HL-60 (cell line): ENCODE data around the gene MTREX.

Experiments used
- DNase-seq, 2 experiments: peaks; one replicate each; pipeline ENCODE4 v3.0.0-alpha.2; 2010 to 2020; ENCODE audit warnings: low read depth in 1 of 2, low spot score in 1 of 2
- H3K27ac ChIP-seq: fragments of 250-450 bp; sonication (Bioruptor Pico); replicated peaks from 2 replicates; pipeline ENCODE4 v1.5.1; 2020; ENCODE audit warnings: mild to moderate bottlenecking, moderate library complexity
- H3K27me3 ChIP-seq: fragments of 250-450 bp; sonication (Bioruptor Pico); 2 replicates; pipeline ENCODE4 v1.5.1; 2021; ENCODE audit warnings: mild to moderate bottlenecking, moderate library complexity; ENCODE audit not compliant: insufficient read depth, poor library complexity, severe bottlenecking
- H3K4me3 ChIP-seq: replicated peaks from 2 replicates; pipeline ENCODE4 v1.5.1; 2011; ENCODE audit warnings: mild to moderate bottlenecking, control low read depth, low read length; ENCODE audit not compliant: insufficient read depth
- GABPA ChIP-seq: IDR thresholded peaks from 2 replicates; pipeline ENCODE4 v1.6.1; 2012; ENCODE audit warnings: low read depth
- POLR2AphosphoS5 ChIP-seq: IDR thresholded peaks from 2 replicates; pipeline ENCODE4 v1.6.1; 2012; ENCODE audit warnings: low read depth
- SPI1 ChIP-seq: IDR thresholded peaks from 2 replicates; pipeline ENCODE4 v1.6.1; 2012; ENCODE audit warnings: low read depth, mild to moderate bottlenecking, borderline replicate concordance
- TF ChIP-seq, protein P1 (sequence below): IDR thresholded peaks from 2 replicates; pipeline ENCODE4 v1.6.1; 2012; ENCODE audit warnings: low read depth; ENCODE audit not compliant: insufficient replicate concordance
- TF ChIP-seq, protein P2 (sequence below): IDR thresholded peaks from one replicate; pipeline ENCODE4 v1.5.1; 2011; ENCODE audit warnings: low read length, control low read depth, inconsistent platforms; ENCODE audit not compliant: insufficient read depth

Gene MTREX

DNA sequence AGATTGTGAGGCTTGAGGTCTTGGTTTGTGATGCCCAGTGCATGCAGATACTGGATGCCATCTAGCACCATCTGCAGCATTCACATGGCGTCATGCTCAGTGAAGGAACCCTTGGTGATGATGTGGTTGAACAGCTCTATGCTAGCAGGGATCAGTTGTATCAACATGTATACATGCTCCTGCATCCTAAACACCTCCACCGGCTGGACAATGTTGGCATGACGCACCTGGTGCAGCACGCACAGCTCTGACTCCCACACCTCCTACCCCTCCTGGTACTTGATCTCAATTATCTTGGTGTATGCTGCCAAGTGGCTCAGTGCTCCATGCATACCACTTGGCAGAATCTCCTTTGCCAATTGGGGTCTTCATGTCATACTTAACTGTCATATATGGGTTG, 49.1 kb downstream of the MTREX start:
- TF ChIP-seq, protein P1, sequence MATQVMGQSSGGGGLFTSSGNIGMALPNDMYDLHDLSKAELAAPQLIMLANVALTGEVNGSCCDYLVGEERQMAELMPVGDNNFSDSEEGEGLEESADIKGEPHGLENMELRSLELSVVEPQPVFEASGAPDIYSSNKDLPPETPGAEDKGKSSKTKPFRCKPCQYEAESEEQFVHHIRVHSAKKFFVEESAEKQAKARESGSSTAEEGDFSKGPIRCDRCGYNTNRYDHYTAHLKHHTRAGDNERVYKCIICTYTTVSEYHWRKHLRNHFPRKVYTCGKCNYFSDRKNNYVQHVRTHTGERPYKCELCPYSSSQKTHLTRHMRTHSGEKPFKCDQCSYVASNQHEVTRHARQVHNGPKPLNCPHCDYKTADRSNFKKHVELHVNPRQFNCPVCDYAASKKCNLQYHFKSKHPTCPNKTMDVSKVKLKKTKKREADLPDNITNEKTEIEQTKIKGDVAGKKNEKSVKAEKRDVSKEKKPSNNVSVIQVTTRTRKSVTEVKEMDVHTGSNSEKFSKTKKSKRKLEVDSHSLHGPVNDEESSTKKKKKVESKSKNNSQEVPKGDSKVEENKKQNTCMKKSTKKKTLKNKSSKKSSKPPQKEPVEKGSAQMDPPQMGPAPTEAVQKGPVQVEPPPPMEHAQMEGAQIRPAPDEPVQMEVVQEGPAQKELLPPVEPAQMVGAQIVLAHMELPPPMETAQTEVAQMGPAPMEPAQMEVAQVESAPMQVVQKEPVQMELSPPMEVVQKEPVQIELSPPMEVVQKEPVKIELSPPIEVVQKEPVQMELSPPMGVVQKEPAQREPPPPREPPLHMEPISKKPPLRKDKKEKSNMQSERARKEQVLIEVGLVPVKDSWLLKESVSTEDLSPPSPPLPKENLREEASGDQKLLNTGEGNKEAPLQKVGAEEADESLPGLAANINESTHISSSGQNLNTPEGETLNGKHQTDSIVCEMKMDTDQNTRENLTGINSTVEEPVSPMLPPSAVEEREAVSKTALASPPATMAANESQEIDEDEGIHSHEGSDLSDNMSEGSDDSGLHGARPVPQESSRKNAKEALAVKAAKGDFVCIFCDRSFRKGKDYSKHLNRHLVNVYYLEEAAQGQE, result no peak
- TF ChIP-seq POLR2AphosphoS5 (no peak), GABPA (no peak), SPI1 (no peak)
- TF ChIP-seq, protein P2, sequence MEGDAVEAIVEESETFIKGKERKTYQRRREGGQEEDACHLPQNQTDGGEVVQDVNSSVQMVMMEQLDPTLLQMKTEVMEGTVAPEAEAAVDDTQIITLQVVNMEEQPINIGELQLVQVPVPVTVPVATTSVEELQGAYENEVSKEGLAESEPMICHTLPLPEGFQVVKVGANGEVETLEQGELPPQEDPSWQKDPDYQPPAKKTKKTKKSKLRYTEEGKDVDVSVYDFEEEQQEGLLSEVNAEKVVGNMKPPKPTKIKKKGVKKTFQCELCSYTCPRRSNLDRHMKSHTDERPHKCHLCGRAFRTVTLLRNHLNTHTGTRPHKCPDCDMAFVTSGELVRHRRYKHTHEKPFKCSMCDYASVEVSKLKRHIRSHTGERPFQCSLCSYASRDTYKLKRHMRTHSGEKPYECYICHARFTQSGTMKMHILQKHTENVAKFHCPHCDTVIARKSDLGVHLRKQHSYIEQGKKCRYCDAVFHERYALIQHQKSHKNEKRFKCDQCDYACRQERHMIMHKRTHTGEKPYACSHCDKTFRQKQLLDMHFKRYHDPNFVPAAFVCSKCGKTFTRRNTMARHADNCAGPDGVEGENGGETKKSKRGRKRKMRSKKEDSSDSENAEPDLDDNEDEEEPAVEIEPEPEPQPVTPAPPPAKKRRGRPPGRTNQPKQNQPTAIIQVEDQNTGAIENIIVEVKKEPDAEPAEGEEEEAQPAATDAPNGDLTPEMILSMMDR, result no peak
- no peak overlapping the region for H3K27ac ChIP-seq
- H3K4me3 ChIP-seq, result no peak overlapping the region
- no peaks in the 10 kb centered on the region for H3K27me3 ChIP-seq
- no peak for DNase-seq

DNA sequence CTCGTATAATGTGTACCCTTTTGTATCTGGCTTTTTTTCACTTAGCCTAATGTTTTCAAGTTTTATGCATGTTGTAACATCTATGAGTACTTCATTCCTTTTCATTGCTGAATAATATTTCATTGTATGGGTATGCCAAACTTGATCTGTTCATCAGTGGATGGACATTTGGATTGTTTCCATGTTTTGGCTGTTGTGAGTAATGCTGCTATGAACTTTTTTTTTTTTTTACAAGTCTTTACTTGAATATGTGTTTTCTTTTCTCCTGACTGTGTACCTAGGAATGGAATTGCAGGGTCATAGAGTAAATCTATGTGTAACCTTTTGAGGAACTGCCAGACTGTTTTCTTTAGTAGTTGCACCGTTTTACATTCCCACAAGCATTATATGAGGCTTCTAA, 52.4 kb downstream of the MTREX start:
- H3K27ac ChIP-seq, result no peak overlapping the region
- no peaks in the 10 kb centered on the region for H3K27me3 ChIP-seq
- H3K4me3 ChIP-seq, result no peak overlapping the region
- TF ChIP-seq SPI1 (no peak), GABPA (no peak), POLR2AphosphoS5 (no peak)
- TF ChIP-seq, protein P1, result no peak
- TF ChIP-seq, protein P2, result no peak
- DNase-seq, result no peak

DNA sequence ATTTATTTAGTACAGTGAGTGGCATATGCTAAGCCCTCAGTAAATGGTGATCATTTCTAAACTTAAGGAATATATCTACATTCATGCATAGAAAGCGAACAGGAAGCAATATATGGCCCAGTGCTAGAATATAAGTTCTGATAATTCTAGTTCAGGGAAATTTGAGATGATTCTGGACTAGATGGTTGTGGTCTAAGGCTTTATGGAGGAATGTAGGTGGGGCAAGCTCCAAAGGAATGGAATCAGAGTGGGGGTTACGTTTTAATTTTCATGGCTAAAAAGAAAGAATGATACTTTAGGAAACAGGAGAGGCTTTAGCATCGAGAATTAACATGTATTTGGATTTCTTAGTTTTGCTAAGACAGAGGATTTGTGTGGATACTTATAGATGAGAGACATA, 56.1 kb downstream of the MTREX start:
- H3K27me3 ChIP-seq, result no peaks in the 10 kb centered on the region
- no peak overlapping the region for H3K27ac ChIP-seq
- TF ChIP-seq GABPA (no peak), SPI1 (no peak), POLR2AphosphoS5 (no peak)
- TF ChIP-seq, protein P1, result no peak
- TF ChIP-seq, protein P2, result no peak
- H3K4me3 ChIP-seq, result no peak overlapping the region
- DNase-seq, result no peak
